Measurements from ENCODE around the gene STX8. TPM values are rescaled to one million over a fixed set of nuclear protein-coding genes. Genes with fewer than 3 reads are reported as not detected.

Gene STX8
- total RNA-seq, 1 experiment from 2014 or later = 38.8 TPM

DNA sequence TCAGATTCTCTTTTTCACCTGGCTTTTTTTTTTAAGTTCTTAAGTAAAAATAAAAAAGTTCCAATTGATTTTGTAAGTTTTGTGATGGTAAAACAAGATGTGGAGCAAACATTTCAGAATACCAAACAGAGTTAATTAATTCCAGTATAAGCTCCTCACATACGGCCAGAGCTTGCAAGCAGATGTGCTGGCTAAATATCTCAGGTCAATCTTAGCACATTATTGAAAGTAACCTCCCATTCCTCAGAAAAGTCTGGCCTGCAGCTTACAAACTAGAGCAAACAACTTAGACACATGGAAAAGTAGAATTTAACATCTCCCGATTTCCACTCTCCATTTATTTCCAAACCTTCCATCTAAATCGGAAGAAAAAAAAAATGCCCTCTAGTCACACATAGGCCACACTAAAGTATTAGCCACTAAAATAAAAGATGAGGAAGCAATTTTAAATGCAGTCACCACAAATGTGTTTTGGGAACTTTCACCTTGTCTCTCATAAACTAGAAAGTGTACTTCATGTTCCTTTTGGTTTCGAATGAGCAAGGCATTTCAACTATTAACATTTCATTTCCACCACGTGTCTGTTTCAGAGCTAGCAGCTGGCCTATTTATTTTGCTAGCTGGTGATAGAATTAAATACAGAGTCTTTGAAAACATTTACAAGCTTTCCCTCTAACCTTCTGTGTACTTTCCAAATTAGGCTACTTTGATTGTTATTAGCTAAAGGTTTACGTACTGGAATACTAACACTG, 143.3 kb downstream of the STX8 start:
- 0 out of 4 replicates have a peak, but pooled peaks cover 0 to 6% of the 10 kb centered on the region in 2 experiments for H3K4me1 ChIP-seq (ENCODE audit: control insufficient read depth in 1 of 2, insufficient read depth in 2 of 2, low read length in 2 of 2)
- no peaks in the 10 kb centered on the region for H4K20me1 ChIP-seq (ENCODE audit: insufficient read depth)
- ATAC-seq = no peak
- no peaks in the 10 kb centered on the region for H3K9me3 ChIP-seq (ENCODE audit: control insufficient read depth in 1 of 2, insufficient read depth in 1 of 2, low read depth in 1 of 2, low read length in 2 of 2)
- H3K27ac ChIP-seq (ENCODE audit: low read depth, low read length) = no peak overlapping the region
- no peak overlapping the region for H3K4me3 ChIP-seq (replicated peaks in 1 of 2; ENCODE audit: low read depth in 1 of 2, low read length in 2 of 2)
- no peak for DNase-seq (ENCODE audit: low read depth, low spot score)
- no peaks in the 10 kb centered on the region for H3K36me3 ChIP-seq (ENCODE audit: control insufficient read depth in 1 of 2, insufficient read depth in 2 of 2, low read length in 2 of 2)
- no peaks in the 10 kb centered on the region for H3K79me2 ChIP-seq (ENCODE audit: insufficient read depth, low read length)
- intact Hi-C loops (cut with micrococcal nuclease) = no loop called here
- CTCF ChIA-PET = no interaction called here
- POLR2A ChIA-PET = no interaction called here
- no peak overlapping the region for H3K4me2 ChIP-seq (ENCODE audit: low read length)
- H3K27me3 ChIP-seq (ENCODE audit: insufficient read depth, low read length) = no peaks in the 10 kb centered on the region
- H3K9me2 ChIP-seq (ENCODE audit: insufficient read depth) = no peaks in the 10 kb centered on the region
- H2AFZ ChIP-seq (ENCODE audit: low read depth, low read length, poor library complexity, severe bottlenecking) = no peak overlapping the region
- no TSS peak for BruUV-seq (replicated peaks)
- TF ChIP-seq EZH2 (IDR thresholded peaks at IDR 0.05) (no peak), JUND (IDR thresholded peaks at IDR 0.05) (no peak), ELF1 (IDR thresholded peaks at IDR 0.05; ENCODE audit: borderline replicate concordance, low read depth) (no peak), MAX (IDR thresholded peaks at IDR 0.05) (no peak), SP1 (IDR thresholded peaks at IDR 0.05; ENCODE audit: low read depth) (no peak), CEBPB (IDR thresholded peaks at IDR 0.05; ENCODE audit: low read depth) (no peak), YY1 (IDR thresholded peaks at IDR 0.05; ENCODE audit: extremely low read depth, insufficient replicate concordance, low read depth, low read length) (no peak), EZH2phosphoT487 (IDR thresholded peaks at IDR 0.05; ENCODE audit: borderline replicate concordance) (no peak), ZFX (IDR thresholded peaks at IDR 0.05) (no peak), TCF7L2 (IDR thresholded peaks at IDR 0.05; ENCODE audit: borderline replicate concordance, extremely low read depth, insufficient read depth, insufficient read length) (no peak), FOSL1 (IDR thresholded peaks at IDR 0.05; ENCODE audit: low read depth) (no peak), SRF (IDR thresholded peaks at IDR 0.05; ENCODE audit: low read depth) (no peak), ZNF274 (IDR thresholded peaks at IDR 0.05; ENCODE audit: low read depth, low read length) (no peak), EGR1 (IDR thresholded peaks at IDR 0.05; ENCODE audit: low read depth) (no peak), POLR2AphosphoS5 (IDR thresholded peaks at IDR 0.05; ENCODE audit: low read depth, low read length) (no peak), RAD21 (IDR thresholded peaks at IDR 0.05; ENCODE audit: low read depth) (no peak)
- TF ChIP-seq, protein P1, sequence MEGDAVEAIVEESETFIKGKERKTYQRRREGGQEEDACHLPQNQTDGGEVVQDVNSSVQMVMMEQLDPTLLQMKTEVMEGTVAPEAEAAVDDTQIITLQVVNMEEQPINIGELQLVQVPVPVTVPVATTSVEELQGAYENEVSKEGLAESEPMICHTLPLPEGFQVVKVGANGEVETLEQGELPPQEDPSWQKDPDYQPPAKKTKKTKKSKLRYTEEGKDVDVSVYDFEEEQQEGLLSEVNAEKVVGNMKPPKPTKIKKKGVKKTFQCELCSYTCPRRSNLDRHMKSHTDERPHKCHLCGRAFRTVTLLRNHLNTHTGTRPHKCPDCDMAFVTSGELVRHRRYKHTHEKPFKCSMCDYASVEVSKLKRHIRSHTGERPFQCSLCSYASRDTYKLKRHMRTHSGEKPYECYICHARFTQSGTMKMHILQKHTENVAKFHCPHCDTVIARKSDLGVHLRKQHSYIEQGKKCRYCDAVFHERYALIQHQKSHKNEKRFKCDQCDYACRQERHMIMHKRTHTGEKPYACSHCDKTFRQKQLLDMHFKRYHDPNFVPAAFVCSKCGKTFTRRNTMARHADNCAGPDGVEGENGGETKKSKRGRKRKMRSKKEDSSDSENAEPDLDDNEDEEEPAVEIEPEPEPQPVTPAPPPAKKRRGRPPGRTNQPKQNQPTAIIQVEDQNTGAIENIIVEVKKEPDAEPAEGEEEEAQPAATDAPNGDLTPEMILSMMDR (IDR thresholded peaks at IDR 0.05 in 2 of 3, conservative IDR thresholded peaks at IDR 0.05 in 1 of 3; ENCODE audit: borderline replicate concordance in 1 of 3, insufficient read depth in 1 of 3, low read depth in 2 of 3, low read length in 2 of 3) = no peak
- TF ChIP-seq, protein P2, sequence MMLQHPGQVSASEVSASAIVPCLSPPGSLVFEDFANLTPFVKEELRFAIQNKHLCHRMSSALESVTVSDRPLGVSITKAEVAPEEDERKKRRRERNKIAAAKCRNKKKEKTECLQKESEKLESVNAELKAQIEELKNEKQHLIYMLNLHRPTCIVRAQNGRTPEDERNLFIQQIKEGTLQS (IDR thresholded peaks at IDR 0.05) = no peak
- TF ChIP-seq, protein P3, sequence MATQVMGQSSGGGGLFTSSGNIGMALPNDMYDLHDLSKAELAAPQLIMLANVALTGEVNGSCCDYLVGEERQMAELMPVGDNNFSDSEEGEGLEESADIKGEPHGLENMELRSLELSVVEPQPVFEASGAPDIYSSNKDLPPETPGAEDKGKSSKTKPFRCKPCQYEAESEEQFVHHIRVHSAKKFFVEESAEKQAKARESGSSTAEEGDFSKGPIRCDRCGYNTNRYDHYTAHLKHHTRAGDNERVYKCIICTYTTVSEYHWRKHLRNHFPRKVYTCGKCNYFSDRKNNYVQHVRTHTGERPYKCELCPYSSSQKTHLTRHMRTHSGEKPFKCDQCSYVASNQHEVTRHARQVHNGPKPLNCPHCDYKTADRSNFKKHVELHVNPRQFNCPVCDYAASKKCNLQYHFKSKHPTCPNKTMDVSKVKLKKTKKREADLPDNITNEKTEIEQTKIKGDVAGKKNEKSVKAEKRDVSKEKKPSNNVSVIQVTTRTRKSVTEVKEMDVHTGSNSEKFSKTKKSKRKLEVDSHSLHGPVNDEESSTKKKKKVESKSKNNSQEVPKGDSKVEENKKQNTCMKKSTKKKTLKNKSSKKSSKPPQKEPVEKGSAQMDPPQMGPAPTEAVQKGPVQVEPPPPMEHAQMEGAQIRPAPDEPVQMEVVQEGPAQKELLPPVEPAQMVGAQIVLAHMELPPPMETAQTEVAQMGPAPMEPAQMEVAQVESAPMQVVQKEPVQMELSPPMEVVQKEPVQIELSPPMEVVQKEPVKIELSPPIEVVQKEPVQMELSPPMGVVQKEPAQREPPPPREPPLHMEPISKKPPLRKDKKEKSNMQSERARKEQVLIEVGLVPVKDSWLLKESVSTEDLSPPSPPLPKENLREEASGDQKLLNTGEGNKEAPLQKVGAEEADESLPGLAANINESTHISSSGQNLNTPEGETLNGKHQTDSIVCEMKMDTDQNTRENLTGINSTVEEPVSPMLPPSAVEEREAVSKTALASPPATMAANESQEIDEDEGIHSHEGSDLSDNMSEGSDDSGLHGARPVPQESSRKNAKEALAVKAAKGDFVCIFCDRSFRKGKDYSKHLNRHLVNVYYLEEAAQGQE (IDR thresholded peaks at IDR 0.05; ENCODE audit: low read depth) = no peak
- TF ChIP-seq, protein P4, sequence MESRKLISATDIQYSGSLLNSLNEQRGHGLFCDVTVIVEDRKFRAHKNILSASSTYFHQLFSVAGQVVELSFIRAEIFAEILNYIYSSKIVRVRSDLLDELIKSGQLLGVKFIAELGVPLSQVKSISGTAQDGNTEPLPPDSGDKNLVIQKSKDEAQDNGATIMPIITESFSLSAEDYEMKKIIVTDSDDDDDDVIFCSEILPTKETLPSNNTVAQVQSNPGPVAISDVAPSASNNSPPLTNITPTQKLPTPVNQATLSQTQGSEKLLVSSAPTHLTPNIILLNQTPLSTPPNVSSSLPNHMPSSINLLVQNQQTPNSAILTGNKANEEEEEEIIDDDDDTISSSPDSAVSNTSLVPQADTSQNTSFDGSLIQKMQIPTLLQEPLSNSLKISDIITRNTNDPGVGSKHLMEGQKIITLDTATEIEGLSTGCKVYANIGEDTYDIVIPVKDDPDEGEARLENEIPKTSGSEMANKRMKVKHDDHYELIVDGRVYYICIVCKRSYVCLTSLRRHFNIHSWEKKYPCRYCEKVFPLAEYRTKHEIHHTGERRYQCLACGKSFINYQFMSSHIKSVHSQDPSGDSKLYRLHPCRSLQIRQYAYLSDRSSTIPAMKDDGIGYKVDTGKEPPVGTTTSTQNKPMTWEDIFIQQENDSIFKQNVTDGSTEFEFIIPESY (IDR thresholded peaks at IDR 0.05; ENCODE audit: extremely low read depth, insufficient replicate concordance, low read length) = no peak
- H3K9ac ChIP-seq (ENCODE audit: low read length) = no peak overlapping the region
- RAD21 ChIA-PET (ENCODE audit: low non-redundant PET in 1 of 2, low total read pairs in 2 of 2, uncharacterized antibody in 2 of 2, unreplicated experiment in 2 of 2) = no interaction called here
